Fibroblast of mammary gland (primary cell): ENCODE results near the gene ALKBH8.
"Not testable (repeated sequence)": the region's sequence is repeated elsewhere in the genome, so short reads cannot be mapped to it uniquely, and the experiment has no call there.

Source experiments
- DNase-seq: peaks from one replicate; pipeline ENCODE4 v3.0.0-alpha.2; 2010; ENCODE audit warnings: low read depth
- H3K4me3 ChIP-seq: 2 replicates; pipeline ENCODE4 v1.5.1; 2011; ENCODE audit warnings: low read depth, mild to moderate bottlenecking, low read length, moderate library complexity; ENCODE audit not compliant: control insufficient read depth
- CTCF ChIP-seq: conservative IDR thresholded peaks from 2 replicates; pipeline ENCODE4 v1.5.1; 2011; ENCODE audit warnings: low read depth, low read length, inconsistent platforms; ENCODE audit not compliant: control insufficient read depth, insufficient read depth

Gene ALKBH8

GRCh38 chr11:107576497-107577345, 11.2 kb upstream of the ALKBH8 start:
- DNase-seq = peak; percentile 53
- TF ChIP-seq CTCF = peak; percentile 82

GRCh38 chr11:107573438-107573837, 7.9 kb upstream of the ALKBH8 start:
- TF ChIP-seq CTCF = no peak
- no peak overlapping the region for H3K4me3 ChIP-seq
- DNase-seq = no peak

More at GRCh38 chr11:107576497-107577345, 11.2 kb upstream of the ALKBH8 start:
- not testable (repeated sequence) for H3K4me3 ChIP-seq

GRCh38 chr11:107570015-107570414, 4.5 kb upstream of the ALKBH8 start:
- no peak overlapping the region for H3K4me3 ChIP-seq
- TF ChIP-seq CTCF = no peak

GRCh38 chr11:107567739-107568335, 2.3 kb upstream of the ALKBH8 start:
- DNase-seq = no peak
- TF ChIP-seq CTCF = no peak

More at GRCh38 chr11:107570015-107570414, 4.5 kb upstream of the ALKBH8 start:
- no peak for DNase-seq

GRCh38 chr11:107566569-107566968, 1.0 kb upstream of the ALKBH8 start:
- no peak overlapping the region for H3K4me3 ChIP-seq
- TF ChIP-seq CTCF = no peak
- no peak for DNase-seq

More at GRCh38 chr11:107567739-107568335, 2.3 kb upstream of the ALKBH8 start:
- no peak overlapping the region for H3K4me3 ChIP-seq

GRCh38 chr11:107565955-107566501, 493 bp upstream of the ALKBH8 start:
- peak; percentile 27 for DNase-seq

GRCh38 chr11:107564877-107565218, 687 bp downstream of the ALKBH8 start:
- peak overlapping the region; percentile 99 for H3K4me3 ChIP-seq
- TF ChIP-seq CTCF = no peak
- DNase-seq = no peak

More at GRCh38 chr11:107565955-107566501, 493 bp upstream of the ALKBH8 start:
- H3K4me3 ChIP-seq = peak overlapping the region; percentile 99
